22Rv1 (cell line): ENCODE measurements around the gene EYS.

Experiments used
- H3K27ac ChIP-seq: fragments of 450-650 bp; 2 replicates; pipeline ENCODE4 v1.5.1; 2017
- CTCF ChIP-seq: fragments of 450-650 bp; IDR thresholded peaks from 2 replicates; pipeline ENCODE4 v1.5.1; 2017; ENCODE audit warnings: mild to moderate bottlenecking
- ZFX ChIP-seq: fragments of 450-650 bp; IDR thresholded peaks from 2 replicates; pipeline ENCODE4 v1.6.1; 2017; ENCODE audit warnings: antibody characterized with exemption, borderline replicate concordance

Gene EYS

GRCh38 chr6:64175296-64175695 lies 1531.7 kb downstream of the EYS start:
- TF ChIP-seq ZFX (no peak), CTCF (no peak)
- H3K27ac ChIP-seq, result no peak overlapping the region

- TF ChIP-seq ZFX (no peak), CTCF (no peak)
- no peak overlapping the region for H3K27ac ChIP-seq
These were observed 1536.7 kb downstream of the EYS start for GRCh38 chr6:64170316-64170715.

DNA sequence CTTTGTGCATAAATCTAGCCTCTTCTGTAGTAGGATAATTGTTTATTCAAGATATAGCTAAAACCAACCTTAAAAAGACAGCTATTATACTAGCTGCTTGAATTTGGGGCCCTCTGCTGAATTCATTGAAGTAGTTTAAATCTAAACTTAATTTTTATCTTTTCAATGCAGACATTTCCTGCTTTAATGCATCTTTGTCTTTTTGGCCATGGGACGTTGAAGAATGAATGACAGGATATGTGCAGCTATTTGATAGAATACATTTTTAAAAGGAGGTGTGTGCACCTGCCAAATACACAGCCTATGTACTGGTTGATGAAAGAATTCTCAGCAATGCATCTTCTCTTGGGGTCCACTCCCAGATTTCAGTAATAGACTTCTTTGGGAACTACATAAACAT lies 1546.5 kb downstream of the EYS start:
- TF ChIP-seq CTCF (no peak), ZFX (no peak)
- H3K27ac ChIP-seq, result no peak overlapping the region

GRCh38 chr6:64155063-64155462 lies 1552.0 kb downstream of the EYS start:
- TF ChIP-seq ZFX (no peak), CTCF (no peak)
- H3K27ac ChIP-seq, result no peak overlapping the region

- no peak for TF ChIP-seq CTCF
- TF ChIP-seq ZFX, result no peak
- no peak overlapping the region for H3K27ac ChIP-seq
These were observed 1560.2 kb downstream of the EYS start for GRCh38 chr6:64146876-64147275.

- TF ChIP-seq CTCF (no peak), ZFX (no peak)
- no peak overlapping the region for H3K27ac ChIP-seq
These were observed 1560.9 kb downstream of the EYS start for GRCh38 chr6:64146094-64146493.

DNA sequence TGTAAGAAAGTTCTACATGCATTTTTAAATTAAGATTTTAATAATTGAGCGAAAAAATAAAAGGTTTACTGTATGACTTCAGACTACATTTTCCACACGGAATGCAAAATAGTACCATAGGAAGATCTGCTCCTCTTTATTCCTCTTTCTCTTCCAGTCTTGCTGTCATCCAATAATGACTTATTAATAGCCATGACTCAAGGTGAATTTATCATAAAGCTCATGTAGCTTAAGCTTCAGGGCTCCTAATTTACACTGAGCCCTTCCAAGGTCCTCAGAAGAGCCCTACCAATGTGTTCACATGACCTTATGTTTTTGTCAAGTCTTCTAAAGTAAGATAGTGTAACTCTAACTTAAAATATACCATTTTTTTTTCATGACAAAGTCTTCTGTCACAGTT lies 1561.4 kb downstream of the EYS start:
- H3K27ac ChIP-seq, result no peak overlapping the region
- no peak for TF ChIP-seq ZFX
- TF ChIP-seq CTCF, result no peak

GRCh38 chr6:64143101-64143500 lies 1563.9 kb downstream of the EYS start:
- H3K27ac ChIP-seq, result no peak overlapping the region
- TF ChIP-seq CTCF (no peak), ZFX (no peak)
